HG03575 (cell line): ENCODE data around the gene BTBD9.
"Not testable (repeated sequence)": the region's sequence is repeated elsewhere in the genome, so short reads cannot be mapped to it uniquely, and the experiment has no call there.

Experiments used
- ATAC-seq: cut with Tn5 transposase; IDR thresholded peaks from one replicate; pipeline ENCODE4 v1.9.1; 2021; ENCODE audit not compliant: unreplicated experiment, insufficient number of reproducible peaks, low FRiP score; ENCODE audit errors: extremely low read depth

BTBD9 gene

DNA sequence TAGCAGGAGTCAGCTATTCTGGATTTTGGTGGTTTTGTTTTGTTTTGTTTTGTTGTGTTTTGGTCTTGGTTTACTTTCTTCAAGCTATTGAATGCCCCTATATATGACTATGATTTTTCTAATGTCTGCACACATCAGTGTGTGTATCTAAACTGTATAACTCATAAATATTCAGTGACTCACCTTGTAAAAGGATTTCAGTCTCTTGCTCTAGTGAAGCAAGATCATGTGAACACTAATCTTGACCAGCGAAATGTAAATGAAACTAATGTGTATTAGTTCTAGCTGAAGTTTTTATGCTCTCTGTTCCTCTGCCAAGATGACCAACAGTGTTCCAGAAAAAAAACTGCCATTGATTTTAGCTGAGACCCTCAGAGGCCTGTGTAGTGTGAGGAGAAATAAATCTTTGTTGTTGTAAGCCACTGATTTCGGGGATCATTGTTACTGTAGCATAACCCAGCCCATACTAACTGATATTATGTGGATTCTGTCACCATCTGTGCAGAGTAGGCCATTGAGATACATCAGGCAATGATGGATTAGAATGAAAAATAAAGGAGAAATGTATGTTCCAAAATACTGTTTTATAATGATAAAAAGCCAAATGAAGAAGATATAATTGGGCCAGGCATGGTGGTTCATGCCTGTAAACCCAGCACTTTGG is 11.5 kb upstream of the BTBD9 start:
- no peak for ATAC-seq

DNA sequence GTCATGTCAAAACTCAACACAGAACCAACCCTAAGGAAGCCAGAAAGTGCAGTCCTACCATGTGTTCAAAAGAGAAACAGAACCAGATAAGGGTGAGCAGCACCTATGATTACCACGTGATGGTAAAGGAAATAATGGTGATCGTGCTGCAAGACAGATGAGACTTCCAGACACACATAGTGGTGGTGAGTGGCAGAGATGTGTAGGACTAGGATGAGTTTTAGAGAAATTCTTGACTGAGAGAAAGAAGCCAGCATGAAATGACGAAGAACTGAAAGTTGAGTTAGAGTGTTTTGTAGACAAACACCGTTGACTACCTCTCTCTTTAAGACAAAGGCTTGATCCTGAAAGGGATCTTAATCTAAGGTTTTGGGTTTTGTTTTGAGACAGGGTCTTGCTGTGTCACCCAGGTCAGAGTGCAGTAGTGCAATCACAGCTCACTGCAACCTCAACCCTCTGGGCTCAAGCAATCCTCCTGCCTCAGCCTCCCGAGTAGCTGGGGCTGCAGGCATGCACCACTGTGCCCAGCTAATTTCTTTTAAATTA is 10.6 kb upstream of the BTBD9 start:
- no peak for ATAC-seq

DNA sequence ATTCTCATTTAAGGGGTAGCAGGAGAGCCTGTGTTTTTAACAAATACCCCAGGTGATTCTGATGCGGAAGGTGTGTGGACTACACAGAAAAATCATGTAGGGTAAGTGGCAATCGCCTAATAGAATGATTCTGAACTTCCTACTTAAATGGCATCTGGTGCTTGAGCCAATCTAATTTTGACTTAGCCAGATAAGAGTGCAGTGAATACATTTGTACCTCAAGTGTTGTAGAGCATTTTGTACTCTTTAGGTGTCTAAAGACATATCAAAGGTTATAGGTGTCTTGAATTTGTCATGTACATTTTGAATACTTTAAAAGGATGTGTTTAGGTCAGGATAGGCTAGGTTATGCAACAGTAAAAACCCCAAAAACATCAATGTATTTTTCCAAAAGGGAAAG is 10.0 kb upstream of the BTBD9 start:
- ATAC-seq = no peak

DNA sequence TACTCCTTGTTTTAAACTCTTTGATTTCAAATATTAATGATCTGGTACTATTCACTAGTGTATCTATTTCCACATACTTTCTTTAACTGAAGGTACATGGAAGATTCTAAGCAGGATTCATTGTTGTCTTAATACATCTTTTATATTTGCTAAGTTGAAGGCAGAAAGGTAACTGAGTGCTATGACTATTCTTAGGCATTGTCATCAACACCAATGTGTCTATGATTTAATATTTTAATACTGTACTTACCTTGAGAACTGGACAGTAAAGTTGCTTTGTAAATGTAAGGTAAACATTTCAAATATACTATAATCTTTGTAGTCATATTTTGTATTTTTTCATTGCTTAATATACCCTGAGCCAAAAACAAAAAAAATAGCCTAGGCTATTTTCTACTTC is 8.9 kb upstream of the BTBD9 start:
- no peak for ATAC-seq

DNA sequence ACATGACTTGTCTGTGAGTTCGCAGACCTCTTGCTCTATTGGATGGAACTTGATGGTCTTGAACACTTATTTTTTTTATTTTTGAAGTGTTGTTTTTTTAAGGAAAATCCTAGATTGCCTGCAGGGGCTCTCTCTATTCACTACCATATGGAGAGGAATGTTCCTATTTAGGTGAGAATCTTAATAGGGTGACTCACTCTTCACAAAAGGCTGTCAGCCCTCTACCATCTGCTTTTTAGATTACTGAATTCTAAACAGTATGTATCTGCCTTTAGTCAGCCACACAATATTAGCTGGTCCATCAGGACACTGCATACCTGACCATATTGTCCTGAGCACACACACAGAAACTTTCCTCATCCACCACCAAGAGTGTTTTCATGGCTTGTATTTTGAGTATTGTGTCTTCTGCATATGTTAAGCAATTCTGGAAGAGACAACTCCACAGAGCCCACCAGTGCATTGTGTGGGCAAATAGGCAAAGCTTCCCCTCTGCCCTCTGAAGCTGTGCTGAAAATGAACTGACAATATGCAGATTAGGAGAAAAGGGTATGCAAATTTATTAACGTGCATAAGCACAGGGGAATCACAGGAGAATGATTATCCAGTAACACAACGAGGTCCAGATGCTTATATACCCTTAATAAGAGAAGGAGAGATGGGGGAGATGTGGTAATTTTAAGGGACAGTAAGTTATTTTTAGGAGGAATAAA is 6.6 kb upstream of the BTBD9 start:
- no peak for ATAC-seq

DNA sequence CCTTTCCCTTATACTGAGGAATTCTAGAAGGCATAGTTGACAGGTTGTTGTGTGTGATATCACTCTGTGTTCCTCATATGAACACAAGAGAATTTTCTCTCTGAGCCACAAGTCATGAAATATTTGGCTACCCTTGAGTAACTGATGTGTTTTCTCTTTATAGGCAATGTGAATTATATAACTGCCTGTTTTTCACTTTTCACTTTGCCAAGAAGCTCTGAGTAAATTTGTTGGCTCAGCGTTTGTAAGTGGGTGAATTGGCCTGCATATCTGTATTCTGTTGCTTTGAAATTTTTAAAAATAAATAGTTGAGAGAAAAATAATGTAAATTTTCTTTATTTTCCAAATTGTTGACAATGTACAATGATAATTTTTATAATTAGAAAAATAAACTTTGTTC is 5.2 kb upstream of the BTBD9 start:
- ATAC-seq = no peak

DNA sequence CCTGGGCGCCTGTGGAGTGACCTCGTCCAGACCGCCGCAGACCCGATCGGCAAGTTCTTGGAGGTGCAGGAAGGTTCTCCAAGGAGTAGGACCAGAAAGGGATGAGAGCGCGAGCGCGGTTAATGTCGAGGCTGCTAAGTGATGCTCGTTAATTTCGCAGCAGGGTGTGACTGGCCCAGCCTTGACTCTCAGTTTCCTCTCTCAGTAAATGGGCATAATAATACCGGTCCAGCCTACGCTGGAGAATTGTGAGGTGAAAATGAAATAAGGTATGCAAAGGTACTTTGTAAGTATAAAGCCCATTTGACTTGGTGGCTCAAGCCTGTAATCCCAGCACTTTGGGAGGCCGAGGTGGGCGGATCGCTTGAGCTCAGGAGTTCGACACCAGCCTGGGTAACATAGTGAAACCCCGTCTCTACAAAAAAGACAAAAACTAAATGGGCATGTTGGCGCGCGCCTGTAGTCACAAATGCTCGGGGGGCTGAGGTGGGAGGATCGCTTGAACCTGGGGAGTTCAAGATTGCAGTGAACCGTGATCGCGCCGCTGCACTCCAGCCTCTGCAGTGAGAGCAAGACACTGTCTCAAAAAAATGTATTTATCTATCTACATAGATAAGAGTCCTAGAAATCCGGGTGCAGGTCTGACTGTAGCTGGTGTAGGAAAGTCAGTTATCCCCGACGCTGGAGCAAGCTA is 634 bp upstream of the BTBD9 start:
- no peak for ATAC-seq

DNA sequence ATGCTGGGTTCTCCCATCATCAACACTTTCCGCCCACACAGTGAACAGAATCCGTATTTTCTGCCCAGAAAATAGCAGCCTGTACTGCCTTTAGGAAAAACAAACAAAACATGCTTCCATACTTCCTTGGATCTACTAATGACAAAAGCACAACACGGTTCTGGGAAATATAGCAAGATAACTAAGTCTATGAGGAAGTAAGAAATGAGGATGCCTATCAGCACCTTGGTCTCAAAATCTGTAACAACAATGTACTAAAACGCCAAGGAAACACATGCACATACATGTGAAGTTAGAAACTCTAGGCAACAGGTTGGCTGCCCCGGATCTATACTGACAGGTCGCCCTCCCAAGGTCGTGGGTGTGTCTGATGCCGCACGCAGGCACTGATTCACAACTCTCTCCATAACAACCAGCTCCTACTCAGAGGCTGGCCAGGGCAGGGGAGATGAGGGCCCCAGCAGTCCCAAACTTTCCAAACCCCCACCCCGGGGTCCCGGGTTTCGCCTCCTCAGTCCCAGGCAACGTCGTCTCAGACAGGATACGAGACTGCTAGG is 710 bp downstream of the BTBD9 start:
- no peak for ATAC-seq

DNA sequence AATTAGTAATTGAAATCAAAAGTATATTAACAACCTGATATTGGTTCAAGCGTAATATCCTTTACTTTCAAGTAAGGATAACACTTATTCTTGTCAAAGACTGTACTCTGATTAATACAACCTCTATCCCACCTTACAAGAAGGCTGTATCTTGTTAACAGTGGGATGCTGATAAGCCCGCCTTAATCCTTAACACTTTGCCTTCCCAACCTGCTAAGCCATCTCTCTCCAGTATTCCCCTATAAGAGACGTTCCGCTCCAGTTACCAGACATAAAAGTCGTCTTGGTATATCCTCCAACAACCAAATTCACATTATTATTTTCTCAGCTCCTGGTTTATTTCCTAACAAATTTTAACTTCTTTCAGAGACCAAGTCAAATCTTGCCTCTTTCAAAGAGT is 2.0 kb downstream of the BTBD9 start:
- no peak for ATAC-seq

DNA sequence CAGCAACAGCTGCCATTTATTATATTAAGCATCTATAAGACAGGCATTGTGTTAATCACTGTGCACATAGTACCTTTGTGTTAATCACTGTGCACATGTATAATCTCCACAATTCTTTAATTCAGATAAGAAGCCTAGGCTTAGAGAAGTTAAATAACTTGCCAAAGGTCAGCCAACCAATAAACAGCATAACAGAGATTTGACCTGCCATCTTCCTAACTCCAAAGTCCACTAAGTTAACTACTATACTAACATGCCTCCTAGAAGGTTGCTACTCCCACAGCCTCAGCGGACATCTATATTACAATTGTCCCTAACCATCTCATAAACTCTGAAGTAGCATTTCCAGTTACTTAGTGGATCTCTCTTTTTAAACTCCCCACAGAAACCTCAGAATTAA is 3.7 kb downstream of the BTBD9 start:
- no peak for ATAC-seq

DNA sequence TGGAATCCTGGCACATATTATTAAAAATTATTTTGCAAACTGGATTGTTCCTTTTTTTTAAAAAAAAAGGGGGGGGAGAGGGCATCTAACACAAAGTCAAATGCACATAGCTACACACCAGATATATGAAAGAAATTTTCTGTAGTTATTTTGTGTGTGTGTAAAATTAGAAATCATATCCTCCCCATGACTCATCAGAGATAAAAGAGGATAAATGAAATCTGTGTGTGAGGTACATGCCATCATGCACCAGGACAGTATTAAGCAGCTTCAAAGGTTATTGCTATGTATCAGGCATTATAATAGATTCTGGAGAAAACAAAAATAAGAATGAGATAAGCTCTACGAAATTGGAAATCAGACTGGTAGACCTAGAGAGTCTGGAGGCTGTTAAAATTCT is 5.2 kb downstream of the BTBD9 start:
- ATAC-seq = no peak

DNA sequence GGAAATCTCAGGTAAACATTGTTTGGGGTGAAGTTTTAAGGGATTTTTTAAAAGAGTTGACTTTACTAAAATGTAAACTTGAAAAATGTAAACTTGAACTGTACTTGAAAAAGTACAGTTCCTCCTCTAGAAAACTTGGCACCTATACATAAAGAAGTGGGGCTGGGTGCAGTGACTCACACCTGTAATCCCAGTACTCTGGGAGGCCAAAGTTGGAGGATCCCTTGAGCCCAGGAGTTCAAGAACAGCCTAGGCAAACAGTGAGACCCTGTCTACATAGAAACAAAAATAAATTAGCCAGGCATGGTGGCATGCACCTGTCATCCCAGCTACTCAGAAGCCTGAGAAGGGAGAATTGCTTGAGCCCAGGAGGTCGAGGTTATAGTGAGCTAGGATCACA is 7.2 kb downstream of the BTBD9 start:
- no peak for ATAC-seq

DNA sequence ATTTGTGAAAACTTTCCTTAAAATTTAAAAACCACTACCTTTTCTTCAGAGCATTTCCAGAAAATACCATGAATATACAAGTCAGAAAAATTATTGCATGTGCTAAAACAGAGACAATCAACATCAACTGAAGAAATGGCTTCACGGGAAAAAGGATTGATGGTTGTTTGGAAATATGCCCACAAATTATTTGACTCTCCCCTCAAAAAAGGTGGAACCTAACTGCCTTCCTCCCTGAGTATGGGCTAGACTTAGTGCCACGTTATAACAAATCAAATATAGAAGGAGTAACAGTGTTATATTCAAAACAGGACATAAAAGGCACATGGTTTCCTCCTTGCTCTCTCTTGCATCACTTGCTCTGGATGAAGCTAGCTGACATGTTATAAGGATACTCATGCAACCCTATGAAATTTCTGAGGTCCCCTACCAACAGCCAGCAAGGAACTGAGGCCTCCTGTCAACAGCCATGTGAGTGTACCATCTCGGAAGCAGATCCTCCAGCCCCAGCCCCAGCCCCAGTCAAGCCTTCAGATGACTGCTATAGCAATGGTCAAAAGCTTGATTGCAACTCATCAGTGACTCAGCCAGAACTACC is 8.4 kb downstream of the BTBD9 start:
- ATAC-seq = no peak

DNA sequence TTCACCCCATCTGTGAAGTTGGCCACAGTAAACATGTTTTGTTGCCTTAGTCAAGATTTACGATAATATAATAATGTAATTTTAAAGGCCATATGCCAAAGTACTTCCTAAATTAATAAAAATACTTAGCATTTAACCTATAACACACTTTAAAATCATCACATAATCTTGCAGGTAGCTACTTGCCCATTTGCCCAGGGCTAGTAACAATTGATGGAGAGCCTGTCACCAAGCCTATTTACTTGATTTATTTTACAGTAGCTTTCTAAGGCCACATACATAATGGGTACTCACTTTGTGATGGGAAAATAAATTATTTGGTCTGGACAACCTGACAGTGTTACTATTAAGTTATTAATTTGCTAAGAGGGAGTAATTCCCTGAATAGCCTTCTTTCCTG is 14.5 kb downstream of the BTBD9 start:
- ATAC-seq = no peak

DNA sequence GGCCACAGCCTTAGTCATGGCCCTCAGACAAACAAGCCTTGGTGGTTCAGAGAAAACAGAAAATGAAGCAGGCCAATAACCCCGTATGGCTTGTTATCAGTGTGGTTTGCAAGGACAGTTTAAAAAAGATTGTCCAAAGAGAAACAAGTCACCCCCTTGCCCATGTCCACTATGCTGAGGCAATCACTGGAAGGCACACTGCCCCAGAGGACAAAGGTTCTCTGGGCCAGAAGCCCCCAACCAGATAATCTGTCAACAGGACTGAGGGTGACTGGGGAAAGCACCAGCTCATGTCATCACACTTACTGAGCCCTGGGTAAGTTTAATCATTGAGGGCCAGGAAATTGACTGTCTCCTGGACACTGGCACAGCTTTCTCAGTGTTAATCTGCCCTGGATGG is 20.4 kb downstream of the BTBD9 start:
- ATAC-seq = not testable (repeated sequence)

DNA sequence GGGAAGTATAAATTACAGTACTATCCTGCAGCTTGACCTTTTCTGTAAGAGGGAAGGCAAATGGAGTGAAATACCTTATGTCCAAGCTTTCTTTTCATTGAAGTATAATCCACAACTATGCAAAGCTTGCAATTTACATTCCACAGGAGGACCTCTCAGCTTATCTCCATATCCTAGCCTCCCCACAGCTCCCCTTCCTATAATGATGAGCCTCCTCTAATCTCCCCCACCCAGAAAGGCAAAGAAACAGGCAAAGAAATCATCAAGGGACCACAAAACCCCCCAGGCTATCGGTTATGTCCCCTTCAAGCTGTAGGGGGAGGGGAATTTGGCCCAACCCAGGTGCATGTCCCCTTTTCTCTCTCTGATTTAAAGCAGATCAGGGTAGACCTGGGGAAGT is 21.4 kb downstream of the BTBD9 start:
- ATAC-seq = not testable (repeated sequence)

DNA sequence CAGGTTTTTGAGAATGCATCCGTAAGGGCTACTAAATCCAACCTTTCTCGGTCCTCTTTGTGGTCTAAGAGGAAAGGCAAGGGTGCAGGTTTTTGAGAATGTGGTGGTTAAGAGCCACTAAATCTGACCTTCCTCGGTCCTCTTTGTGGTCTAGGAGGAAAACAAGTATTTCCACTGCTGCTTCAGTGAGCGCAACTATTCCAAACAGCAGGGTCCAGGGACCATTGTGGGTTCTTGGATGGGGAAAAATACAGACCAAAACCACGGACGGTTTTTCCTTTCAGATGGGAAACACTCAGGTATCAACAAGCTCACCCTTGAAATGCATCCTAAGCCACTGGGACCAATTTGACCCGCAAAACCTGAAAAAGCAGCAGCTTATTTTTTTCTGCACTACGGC is 21.9 kb downstream of the BTBD9 start:
- no peak for ATAC-seq

DNA sequence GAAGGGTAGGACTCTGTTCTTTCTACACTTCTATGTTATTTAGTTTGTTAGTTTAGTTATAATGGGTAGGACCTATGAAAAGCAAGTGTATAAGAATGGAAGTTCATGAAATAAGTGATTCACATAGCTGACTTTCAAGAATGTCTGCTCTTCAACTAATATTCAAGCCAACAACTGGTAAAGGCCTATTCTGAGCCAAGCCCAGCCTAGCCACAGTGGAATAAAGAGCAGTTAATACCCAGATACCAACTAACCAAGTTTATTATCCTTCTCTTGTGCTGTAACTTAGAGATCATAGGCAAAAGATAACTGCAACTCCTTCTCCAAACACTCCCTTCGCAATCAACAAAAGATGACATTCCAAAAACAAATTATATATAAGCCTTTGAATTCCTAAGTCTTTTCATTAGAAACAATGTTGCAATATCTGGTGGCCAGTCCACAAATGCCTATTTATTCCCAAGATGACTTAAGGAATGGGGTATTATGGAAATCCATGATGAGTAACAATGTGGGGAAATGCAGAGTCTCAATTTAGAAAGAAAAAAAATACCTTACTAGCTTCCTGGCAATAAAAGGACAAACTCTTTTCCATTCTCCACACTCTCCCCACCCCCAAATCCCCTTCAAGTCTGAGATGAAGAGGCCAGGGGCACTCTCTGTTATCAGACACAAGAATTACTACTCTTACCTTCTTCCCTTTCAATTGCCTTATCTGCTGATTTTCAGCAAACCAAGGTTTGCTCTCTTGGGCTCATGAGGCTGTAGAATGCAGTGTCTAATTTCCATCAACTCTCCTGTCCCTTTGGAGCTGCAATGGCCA is 27.4 kb downstream of the BTBD9 start:
- no peak for ATAC-seq
